Suppressor macrophage treated with lipopolysaccharide for 1 hour (primary cell): ENCODE data around the gene NVL.
"Not testable (repeated sequence)": the region's sequence is repeated elsewhere in the genome, so short reads cannot be mapped to it uniquely, and the experiment has no call there.

Experiments used
- DNase-seq, 3 donors: peaks; one replicate each; pipeline ENCODE4 v3.0.0-alpha.2; 2020 to 2022

NVL gene

GRCh38 chr1:224226849-224227502 is 103.0 kb downstream of the NVL start:
- DNase-seq = no peak

- peak in 1 of 3 donors; percentile 18 for DNase-seq
These were observed 105.9 kb downstream of the NVL start for GRCh38 chr1:224223819-224224714.

- DNase-seq = peak; percentile 34 to 46 (median 40)
These were observed 110.3 kb downstream of the NVL start for GRCh38 chr1:224219612-224220059.

- DNase-seq = peak in 1 of 3 donors; percentile 11
These were observed 110.9 kb downstream of the NVL start for GRCh38 chr1:224219011-224219611.

DNA sequence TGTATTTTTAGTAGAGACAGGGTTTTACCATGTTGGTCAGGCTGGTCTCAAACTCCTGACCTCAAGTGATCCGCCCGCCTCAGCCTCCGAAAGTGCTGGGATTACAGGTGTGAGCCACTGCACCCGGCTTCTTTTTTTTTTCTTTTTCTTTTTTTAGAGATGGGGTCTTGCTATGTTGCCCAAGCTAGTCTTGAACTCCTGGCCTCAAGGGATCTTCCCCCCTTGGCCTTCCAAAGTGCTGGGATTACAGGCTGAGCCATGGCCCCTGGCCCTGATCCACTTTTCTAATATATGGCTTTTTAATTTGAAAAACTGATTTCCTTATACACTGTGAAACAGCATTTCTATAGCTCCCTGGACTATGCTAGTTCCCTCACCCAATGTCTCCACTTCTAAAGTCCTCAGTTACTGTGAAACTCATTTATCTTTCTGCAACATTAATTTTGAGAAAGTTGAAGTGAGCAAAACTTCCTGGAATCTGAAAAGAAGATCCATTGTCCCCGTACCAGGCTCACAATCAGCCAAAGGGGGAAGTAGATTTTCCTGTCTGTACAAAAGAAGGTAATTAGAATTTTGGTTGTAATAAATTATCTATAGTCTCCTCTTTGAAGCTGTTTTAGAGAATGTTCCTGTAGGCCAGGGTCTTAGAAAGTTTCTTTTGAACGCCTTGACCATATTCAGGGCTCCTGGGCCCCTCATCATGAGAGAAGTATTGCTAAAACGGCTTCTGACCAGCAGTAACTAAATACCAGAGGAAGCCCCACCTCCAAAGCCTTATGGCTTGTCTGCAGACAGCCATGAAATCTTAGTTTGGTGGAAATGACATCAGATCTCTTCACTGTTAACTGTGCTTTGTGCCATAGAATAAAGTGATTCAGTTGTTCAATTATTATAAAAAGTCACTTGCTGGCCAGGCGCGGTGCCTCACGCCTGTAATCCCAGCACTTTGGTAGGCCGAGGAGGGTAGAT is 112.0 kb downstream of the NVL start:
- peak in 2 of 3 donors; percentile 21 for DNase-seq

GRCh38 chr1:224216382-224216781 is 113.6 kb downstream of the NVL start:
- no peak for DNase-seq

DNA sequence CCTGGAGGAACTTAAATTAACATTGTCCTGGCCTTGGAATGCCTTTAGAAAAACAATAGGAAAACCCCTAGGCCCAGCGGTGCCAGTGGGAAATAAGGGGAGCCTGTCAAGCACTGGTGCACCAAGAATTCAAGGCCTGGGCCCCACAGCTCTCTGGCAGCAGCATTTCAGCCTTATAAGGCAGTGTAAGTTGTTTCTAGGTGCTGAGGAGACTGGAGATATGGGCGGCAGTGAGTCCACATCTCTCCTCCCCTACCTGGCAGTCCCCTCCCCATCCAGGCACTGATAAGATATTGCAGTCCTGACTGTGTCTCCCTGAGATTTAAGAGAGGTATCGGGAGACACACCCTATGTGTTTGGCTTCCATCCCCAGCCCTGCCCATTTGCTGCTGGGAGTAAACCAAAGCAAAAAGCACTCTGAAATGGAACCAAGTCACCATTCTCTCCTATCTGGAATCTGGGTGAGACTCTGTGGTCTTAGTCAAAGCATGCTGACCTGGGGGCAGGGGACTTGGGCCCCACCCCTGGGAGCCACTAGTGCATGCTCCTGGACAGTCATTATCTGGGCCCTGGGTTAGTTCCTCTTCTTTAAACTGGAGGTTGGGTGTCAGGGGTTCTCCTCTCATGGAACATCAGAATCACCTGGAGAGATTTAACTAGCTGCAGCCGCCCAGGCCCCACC is 116.4 kb downstream of the NVL start:
- DNase-seq = peak in 1 of 3 donors; percentile 26

GRCh38 chr1:224212618-224213061 is 117.3 kb downstream of the NVL start:
- no peak for DNase-seq

DNA sequence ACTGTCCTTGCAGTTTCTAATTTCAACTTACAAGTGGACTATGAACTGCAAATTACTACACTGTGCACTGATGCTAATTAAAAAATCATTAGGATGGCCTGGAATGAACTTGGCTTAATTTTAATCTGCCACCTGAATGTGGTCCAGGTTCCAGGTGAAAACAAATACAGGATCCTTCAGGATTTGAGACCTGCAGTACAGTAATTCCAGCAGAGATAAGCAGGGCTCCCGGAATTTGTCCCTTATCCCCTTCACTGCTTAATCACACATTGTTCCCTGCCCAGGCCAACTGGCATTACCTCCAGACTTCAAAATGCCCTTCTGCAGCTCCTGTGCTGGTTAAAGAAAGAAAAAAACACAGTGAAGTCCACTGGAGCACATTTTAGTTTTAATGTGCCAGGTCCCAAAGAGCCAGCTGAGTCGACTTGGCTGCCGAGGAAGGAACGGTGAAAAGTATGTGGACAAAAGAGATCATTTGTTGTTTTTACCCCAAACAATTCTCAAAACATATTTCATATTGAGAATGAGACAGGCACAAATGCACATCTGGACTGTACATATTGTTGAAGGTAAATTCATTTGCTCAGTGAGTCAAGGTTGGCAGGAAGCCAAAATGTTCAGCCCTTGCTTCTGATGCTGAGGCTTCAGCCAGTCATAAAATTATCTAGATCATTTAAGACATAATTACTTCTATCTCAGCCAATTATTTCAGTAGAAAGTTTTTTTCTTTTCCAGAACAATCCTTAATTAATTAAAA is 118.6 kb downstream of the NVL start:
- no peak for DNase-seq

- DNase-seq = not testable (repeated sequence)
These were observed 123.9 kb downstream of the NVL start for GRCh38 chr1:224205931-224206538.

- peak; percentile 84 to 90 (median 90) for DNase-seq
These were observed 124.5 kb downstream of the NVL start for GRCh38 chr1:224205438-224205840.

- DNase-seq = peak; percentile 86 to 89 (median 87)
These were observed 126.5 kb downstream of the NVL start for GRCh38 chr1:224203243-224204016.

DNA sequence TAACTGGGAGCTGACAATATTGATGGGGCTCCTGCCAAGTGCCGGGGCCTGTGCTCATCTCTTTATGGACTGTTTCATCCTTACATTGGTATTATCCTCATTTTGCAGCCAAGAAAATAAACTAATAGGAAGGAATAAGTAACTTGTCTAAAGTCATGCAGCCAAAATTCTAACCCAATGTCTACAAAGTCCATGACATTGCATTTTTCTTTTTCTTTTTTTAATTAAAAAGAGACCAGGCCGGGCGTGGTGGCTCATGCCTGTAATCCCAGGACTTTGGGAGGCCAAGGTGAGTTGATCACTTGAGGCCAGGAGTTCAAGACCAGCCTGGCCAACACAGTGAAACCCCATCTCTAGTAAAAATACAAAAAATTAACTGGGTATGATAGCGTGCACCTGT is 128.1 kb downstream of the NVL start:
- DNase-seq = no peak

DNA sequence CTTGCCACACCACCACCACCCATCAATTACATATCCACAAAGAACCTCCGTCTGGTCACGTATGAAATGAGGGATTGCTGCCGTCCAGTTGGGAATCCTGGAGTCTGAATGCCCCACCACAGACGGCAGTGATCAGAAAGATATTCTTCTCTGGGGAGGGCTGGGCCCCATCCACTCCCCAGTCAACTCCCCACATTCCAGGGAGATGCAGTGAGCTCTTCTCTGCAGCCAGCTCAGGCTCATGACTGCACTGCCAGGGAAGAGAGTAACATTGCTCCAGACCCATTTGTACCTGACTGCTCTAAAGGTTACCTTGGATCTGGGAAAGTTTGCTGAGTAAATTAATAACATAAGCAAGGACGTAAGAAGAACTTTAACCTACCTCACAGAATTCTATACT is 128.6 kb downstream of the NVL start:
- no peak for DNase-seq

DNA sequence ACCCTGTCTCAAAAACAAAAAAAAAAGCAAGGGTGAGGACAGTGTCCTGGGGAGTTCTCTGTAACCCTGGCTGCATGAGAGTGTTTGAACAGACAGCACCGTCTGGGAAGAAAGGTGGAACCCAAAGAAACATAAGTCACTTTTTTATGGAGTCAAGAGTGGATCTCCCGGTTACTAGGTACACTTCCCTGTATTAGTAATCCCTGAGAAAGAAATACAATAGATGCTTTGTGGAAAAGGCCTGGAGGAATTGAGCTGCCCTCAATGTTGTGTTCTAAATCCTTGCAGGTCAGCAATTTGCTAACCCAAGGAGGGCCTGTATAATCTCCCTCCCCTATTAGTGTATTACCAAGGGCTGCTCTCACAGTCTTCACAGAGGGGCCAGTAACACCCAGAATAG is 130.3 kb downstream of the NVL start:
- no peak for DNase-seq

GRCh38 chr1:224198572-224198971 is 131.4 kb downstream of the NVL start:
- DNase-seq = no peak

DNA sequence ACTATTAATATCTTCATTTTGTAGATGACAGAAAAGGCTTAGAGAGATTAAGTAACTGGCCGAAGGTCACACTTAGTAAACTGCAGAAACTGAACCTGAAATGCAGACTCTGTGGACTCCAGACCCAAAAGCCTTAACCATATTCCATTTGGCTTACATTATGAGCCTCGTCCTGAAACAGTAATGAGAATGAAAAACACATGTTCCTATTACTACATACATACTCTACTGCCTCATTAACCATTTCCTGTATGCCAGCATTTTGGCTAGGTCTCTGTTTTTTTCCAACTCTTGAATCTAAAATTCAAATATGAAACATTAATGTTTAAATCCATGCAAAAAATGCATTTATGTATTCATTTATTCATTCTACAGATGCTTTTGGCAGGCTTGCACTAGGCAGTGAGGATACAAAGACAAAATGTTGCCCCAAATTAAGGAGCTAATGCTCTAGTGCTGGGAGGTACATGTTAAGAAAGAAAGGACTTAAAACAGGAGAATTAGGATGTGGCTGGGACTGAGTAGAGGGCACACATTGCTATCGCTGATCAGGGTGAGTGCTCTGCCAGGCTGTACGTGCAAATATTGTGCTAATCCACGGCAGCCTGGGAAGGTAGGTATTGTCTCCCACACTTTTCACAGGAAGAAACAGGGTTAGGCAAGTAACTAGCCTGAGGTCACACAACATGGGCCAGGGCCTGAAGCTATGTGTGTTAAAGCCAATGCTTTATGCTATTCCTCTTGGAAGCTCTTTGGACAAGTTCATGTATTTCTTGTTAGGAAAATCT is 133.0 kb downstream of the NVL start:
- no peak for DNase-seq

DNA sequence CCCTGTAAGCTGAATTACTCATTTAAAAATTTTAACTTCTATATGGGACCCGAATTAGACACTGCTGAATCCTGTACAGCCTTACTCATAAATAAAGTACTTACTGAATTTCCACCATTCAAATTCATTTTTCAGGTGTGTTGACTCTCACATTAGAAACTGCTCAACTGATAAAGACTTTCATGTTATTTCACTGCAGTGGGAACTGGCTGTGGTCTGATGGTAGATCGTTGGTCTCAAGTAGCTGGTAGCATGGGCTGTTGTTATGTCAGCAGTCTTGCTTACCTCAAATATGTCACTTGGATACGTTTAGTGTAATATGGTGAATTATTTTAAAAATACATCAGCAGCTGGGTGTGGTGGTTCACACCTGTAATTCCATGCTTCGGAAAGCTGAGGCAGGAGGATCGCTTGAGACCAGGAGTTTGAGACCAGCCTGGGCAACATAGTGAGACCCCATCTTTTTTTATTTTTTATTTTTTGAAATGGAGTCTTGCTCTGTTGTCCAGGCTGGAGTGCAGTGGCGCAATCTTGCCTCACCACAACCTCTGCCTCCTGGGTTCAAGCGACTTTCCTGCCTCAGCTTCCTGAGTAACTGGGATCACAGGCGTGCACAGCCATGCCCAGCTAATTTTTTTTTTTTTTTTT is 136.5 kb downstream of the NVL start:
- DNase-seq = no peak
